ENCODE data around the gene AWAT1.
"Not testable (repeated sequence)": the region's sequence is repeated elsewhere in the genome, so short reads cannot be mapped to it uniquely, and the experiment has no call there.

Gene AWAT1

DNA sequence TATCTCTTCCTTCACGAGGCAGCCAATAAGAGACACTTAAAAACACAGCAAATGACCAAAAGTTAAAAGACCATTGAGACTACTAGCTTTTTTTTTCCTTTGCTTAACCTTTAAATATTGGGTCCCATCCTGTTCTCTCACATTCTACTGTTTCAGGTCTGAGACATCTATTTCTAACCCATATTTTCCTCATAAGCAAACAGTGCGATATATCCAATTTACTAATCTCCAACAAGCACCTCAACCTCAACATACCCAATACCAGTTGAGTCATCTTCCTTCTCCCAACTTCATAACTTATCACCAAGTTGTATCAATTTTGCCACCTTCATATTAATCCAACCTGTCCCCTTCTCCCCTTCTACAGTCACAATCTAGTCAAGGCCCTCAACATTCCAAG, 7.0 kb downstream of the AWAT1 start:
- Histone ChIP-seq H3K27me3 (ENCODE audit: control insufficient read depth, insufficient read depth, low read length) (no peaks in the 10 kb centered on the region), H3K27ac (ENCODE audit: low read depth, low read length) (no peak overlapping the region), H3K4me1 (ENCODE audit: control insufficient read depth, insufficient read depth, low read length) (no peaks in the 10 kb centered on the region; the same call in 1 of the 2 replicates), H3K36me3 (ENCODE audit: control insufficient read depth, insufficient read depth, low read length) (no peaks in the 10 kb centered on the region), H3K9me3 (ENCODE audit: control insufficient read depth, insufficient read depth, low read depth, low read length) (peaks cover 5% of the 10 kb centered on the region; the same call in 1 of the 2 replicates), H3K9ac (ENCODE audit: low read length) (no peak overlapping the region), H3K4me3 (ENCODE audit: low read depth, low read length) (no peak overlapping the region)

DNA sequence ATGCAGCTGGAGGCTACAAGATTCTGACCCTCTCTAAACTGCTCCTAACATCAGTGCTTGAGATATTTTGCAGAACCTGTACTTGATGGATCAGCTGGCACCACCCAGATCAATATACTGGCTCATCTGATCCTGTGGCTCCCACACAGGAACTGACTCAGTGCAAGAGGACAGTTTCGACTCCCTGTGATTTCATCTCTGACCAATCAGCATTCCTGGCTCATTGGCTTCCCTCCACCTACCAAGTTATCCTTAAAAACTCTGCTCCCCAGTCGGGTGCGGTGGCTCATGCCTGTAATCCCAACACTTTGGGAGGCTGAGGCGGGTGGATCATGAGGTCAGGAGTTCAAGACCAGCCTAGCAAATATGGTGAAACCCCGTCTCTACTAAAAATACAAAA, 9.1 kb downstream of the AWAT1 start:
- not testable (repeated sequence) for H3K27ac ChIP-seq (ENCODE audit: low read depth, low read length)

DNA sequence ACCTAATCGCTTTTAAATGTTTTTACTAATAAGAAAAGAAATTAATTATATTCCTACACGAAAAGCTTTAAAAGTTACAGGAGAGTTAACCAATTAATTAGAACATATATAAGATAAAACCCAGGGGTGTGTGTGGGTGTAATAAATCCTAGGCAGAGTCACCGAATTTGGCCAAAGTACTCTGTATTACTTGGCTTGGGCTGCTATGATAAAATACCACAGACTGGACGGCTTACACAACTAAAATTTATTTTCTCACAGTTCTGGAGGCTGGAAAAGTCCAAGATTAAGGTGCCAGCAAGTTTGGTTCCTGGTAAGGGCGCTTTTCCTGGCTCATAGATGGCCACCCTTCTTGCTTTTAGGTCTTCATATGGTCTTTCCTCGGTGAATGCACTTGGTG, 10.4 kb downstream of the AWAT1 start:
- H3K27me3 ChIP-seq (ENCODE audit: control insufficient read depth, insufficient read depth, low read length), result no peaks in the 10 kb centered on the region
- H3K27ac ChIP-seq (ENCODE audit: low read depth, low read length), result no peak overlapping the region
- H3K9me3 ChIP-seq (ENCODE audit: control insufficient read depth, insufficient read depth, low read depth, low read length), result peaks cover 5% of the 10 kb centered on the region; the same call in 1 of the 2 replicates
- no peaks in the 10 kb centered on the region; the same call in 1 of the 2 replicates for H3K4me1 ChIP-seq (ENCODE audit: control insufficient read depth, insufficient read depth, low read length)
- H3K4me3 ChIP-seq (ENCODE audit: low read depth, low read length), result no peak overlapping the region
- no peak overlapping the region for H3K9ac ChIP-seq (ENCODE audit: low read length)
- no peaks in the 10 kb centered on the region for H3K36me3 ChIP-seq (ENCODE audit: control insufficient read depth, insufficient read depth, low read length)

More for the DNA sequence above, 9.1 kb downstream of the AWAT1 start:
- H3K4me3 ChIP-seq (ENCODE audit: low read depth, low read length); H3K4me1 ChIP-seq (ENCODE audit: control insufficient read depth, insufficient read depth, low read length); H3K36me3 ChIP-seq (ENCODE audit: control insufficient read depth, insufficient read depth, low read length); H3K9me3 ChIP-seq (ENCODE audit: control insufficient read depth, insufficient read depth, low read depth, low read length); H3K27me3 ChIP-seq (ENCODE audit: control insufficient read depth, insufficient read depth, low read length); H3K9ac ChIP-seq (ENCODE audit: low read length): not testable (repeated sequence)

DNA sequence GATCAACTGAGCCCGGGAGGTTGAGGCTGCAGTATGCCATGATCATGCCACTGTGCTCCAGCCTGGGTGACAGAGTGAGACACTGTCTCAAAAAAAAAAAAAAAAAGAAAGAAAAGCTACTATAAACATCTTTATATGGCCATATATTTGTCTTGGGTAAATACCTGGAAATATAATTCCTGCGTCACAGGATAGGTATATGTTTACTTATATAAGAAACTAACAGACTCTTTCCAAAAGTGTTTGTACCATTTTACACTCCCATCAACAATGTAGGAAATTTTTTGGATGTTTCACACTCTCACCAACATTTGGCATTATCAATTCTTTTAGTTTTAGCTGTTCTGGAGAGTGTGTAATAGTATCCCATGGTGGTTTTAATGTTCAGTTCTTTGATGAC, 12.8 kb downstream of the AWAT1 start:
- H3K27ac ChIP-seq (ENCODE audit: low read depth, low read length), result no peak overlapping the region
- no peaks in the 10 kb centered on the region for H3K27me3 ChIP-seq (ENCODE audit: control insufficient read depth, insufficient read depth, low read length)
- H3K9me3 ChIP-seq (ENCODE audit: control insufficient read depth, insufficient read depth, low read depth, low read length), result peaks cover under 1% of the 10 kb centered on the region; the same call in 1 of the 2 replicates
- H3K9ac ChIP-seq (ENCODE audit: low read length), result no peak overlapping the region
- no peaks in the 10 kb centered on the region for H3K36me3 ChIP-seq (ENCODE audit: control insufficient read depth, insufficient read depth, low read length)
- H3K4me1 ChIP-seq (ENCODE audit: control insufficient read depth, insufficient read depth, low read length), result no peaks in the 10 kb centered on the region; the same call in 1 of the 2 replicates
- H3K4me3 ChIP-seq (ENCODE audit: low read depth, low read length), result no peak overlapping the region

DNA sequence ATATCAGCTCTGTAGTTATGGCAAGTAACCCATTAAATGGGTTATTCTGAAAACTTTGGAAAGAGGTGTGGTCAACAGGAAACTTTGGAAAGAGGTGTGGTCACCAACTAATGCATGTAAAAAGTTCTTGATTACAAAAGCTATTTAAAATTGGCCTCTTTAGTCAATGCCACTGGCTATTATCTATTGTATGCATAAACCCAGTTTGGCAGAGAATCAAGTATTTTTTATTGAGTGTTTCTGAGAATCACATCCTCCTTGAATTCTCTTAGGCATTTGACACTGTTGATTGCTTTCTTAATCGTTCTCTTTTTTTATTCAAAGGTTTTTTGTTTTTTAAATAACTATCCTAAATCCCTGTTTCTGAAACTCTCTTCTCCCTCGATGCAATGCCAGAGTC, 18.0 kb downstream of the AWAT1 start:
- H3K27me3 ChIP-seq (ENCODE audit: control insufficient read depth, insufficient read depth, low read length), result no peaks in the 10 kb centered on the region

DNA sequence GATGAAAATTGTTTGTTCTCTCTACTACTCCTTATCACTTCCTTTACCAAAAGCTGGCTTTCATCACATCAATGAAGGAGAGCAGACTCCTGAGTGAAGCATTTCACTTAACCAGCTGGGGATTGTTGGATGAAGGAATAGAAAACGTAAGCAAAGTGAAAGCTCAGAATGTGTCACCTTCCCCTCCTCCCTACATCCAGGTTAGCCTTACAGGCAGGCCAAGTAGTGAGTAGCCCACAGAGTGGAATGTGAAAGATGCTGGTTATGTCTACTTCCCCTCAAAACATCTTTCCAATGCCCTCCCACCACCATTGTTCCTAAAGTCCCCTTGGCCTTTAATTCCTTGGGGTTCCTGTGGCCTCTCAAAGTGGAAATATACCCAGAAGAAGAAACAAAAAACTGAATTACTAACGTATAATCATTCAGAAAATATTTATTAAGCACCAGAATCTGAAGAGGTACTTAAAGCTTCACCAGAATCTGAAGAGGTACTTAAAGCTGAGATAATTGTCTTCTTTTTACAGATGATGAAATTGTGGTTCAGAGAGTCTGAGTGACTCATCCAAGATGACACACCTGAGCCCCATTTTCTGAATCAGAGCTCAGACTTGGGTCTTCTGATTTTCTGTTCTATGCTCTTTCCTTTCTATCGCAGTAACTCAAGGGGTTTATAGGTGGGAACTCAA, 19.1 kb downstream of the AWAT1 start:
- Histone ChIP-seq H3K27ac (ENCODE audit: low read depth, low read length) (no peak overlapping the region), H3K36me3 (ENCODE audit: control insufficient read depth, insufficient read depth, low read length) (no peaks in the 10 kb centered on the region), H3K27me3 (ENCODE audit: control insufficient read depth, insufficient read depth, low read length) (no peaks in the 10 kb centered on the region), H3K4me1 (ENCODE audit: control insufficient read depth, insufficient read depth, low read length) (no peaks in the 10 kb centered on the region; the same call in 1 of the 2 replicates), H3K9ac (ENCODE audit: low read length) (no peak overlapping the region), H3K4me3 (ENCODE audit: low read depth, low read length) (no peak overlapping the region), H3K9me3 (ENCODE audit: control insufficient read depth, insufficient read depth, low read depth, low read length) (peaks cover 7% of the 10 kb centered on the region; the same call in 1 of the 2 replicates)

More for the DNA sequence above, 18.0 kb downstream of the AWAT1 start:
- Histone ChIP-seq H3K9me3 (ENCODE audit: control insufficient read depth, insufficient read depth, low read depth, low read length) (no peaks in the 10 kb centered on the region; the same call in 1 of the 2 replicates), H3K4me1 (ENCODE audit: control insufficient read depth, insufficient read depth, low read length) (no peaks in the 10 kb centered on the region; the same call in 1 of the 2 replicates), H3K27ac (ENCODE audit: low read depth, low read length) (no peak overlapping the region), H3K9ac (ENCODE audit: low read length) (no peak overlapping the region), H3K36me3 (ENCODE audit: control insufficient read depth, insufficient read depth, low read length) (no peaks in the 10 kb centered on the region), H3K4me3 (ENCODE audit: low read depth, low read length) (no peak overlapping the region)

DNA sequence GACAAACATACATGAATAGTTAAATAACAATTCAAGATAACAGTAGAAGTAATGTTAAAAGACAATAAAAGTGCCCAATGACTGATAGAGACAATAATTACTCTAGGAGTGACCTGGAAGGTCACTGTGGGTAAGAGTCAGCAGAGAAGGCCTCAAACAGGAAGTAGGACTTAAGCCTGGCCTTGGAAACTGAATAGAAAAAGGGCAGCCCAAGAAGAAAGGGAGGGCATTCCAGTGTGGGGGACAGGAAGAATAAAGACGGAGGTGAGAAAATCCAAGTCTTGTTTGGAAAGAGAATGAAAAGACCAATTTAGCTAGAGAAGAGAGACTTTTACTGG, 19.6 kb downstream of the AWAT1 start:
- no peaks in the 10 kb centered on the region; the same call in 1 of the 2 replicates for H3K4me1 ChIP-seq (ENCODE audit: control insufficient read depth, insufficient read depth, low read length)
- H3K36me3 ChIP-seq (ENCODE audit: control insufficient read depth, insufficient read depth, low read length), result no peaks in the 10 kb centered on the region
- no peak overlapping the region for H3K4me3 ChIP-seq (ENCODE audit: low read depth, low read length)
- no peaks in the 10 kb centered on the region for H3K27me3 ChIP-seq (ENCODE audit: control insufficient read depth, insufficient read depth, low read length)
- no peak overlapping the region for H3K27ac ChIP-seq (ENCODE audit: low read depth, low read length)
- peaks cover 11% of the 10 kb centered on the region; the same call in 1 of the 2 replicates for H3K9me3 ChIP-seq (ENCODE audit: control insufficient read depth, insufficient read depth, low read depth, low read length)
- H3K9ac ChIP-seq (ENCODE audit: low read length), result no peak overlapping the region

DNA sequence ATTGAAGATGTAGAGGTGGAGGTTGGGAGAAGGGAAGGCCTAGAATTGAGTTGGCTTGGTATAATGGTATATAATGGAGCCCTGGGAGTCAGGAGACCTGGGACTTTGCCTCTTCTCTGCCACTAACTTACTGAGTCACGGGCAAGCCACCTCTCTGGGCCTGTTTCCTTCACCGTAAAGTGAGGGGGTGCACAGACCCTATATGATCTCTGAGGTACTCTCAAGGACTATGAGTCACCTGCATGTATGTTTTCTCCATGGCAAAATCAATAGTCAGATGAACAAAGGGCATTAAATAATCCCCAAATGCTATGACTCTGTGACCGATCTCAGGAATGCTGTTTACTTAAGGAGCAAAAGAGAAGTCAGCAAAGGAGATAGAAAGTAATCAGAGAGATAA, 20.5 kb downstream of the AWAT1 start:
- Histone ChIP-seq H3K27me3 (ENCODE audit: control insufficient read depth, insufficient read depth, low read length) (no peaks in the 10 kb centered on the region), H3K4me1 (ENCODE audit: control insufficient read depth, insufficient read depth, low read length) (no peaks in the 10 kb centered on the region; the same call in 1 of the 2 replicates), H3K27ac (ENCODE audit: low read depth, low read length) (no peak overlapping the region), H3K9me3 (ENCODE audit: control insufficient read depth, insufficient read depth, low read depth, low read length) (peaks cover 15% of the 10 kb centered on the region; the same call in 1 of the 2 replicates), H3K36me3 (ENCODE audit: control insufficient read depth, insufficient read depth, low read length) (no peaks in the 10 kb centered on the region), H3K9ac (ENCODE audit: low read length) (no peak overlapping the region), H3K4me3 (ENCODE audit: low read depth, low read length) (no peak overlapping the region)

DNA sequence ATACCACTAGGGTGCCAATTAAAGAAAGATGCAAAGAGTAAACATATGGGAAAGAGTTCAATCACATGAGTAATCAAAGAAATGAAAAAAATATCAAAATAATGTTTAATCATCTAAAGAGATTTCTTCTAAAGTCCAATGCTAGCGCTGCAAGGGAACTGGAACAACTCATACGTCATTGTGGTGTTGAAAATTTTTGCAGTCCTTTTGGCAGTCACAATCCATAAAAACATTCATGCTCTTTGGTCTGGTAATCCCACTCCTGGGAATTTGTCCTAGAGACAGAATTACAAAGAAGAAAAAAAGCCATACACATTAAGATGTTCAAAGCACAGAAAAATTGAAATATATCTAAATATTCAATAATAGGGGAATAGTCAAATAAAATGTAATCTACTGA, 21.0 kb downstream of the AWAT1 start:
- Histone ChIP-seq H3K4me1 (ENCODE audit: control insufficient read depth, insufficient read depth, low read length) (no peaks in the 10 kb centered on the region; the same call in 1 of the 2 replicates), H3K4me3 (ENCODE audit: low read depth, low read length) (no peak overlapping the region), H3K27ac (ENCODE audit: low read depth, low read length) (no peak overlapping the region), H3K9me3 (ENCODE audit: control insufficient read depth, insufficient read depth, low read depth, low read length) (peaks cover 15% of the 10 kb centered on the region; the same call in 1 of the 2 replicates), H3K27me3 (ENCODE audit: control insufficient read depth, insufficient read depth, low read length) (no peaks in the 10 kb centered on the region), H3K36me3 (ENCODE audit: control insufficient read depth, insufficient read depth, low read length) (no peaks in the 10 kb centered on the region), H3K9ac (ENCODE audit: low read length) (no peak overlapping the region)

DNA sequence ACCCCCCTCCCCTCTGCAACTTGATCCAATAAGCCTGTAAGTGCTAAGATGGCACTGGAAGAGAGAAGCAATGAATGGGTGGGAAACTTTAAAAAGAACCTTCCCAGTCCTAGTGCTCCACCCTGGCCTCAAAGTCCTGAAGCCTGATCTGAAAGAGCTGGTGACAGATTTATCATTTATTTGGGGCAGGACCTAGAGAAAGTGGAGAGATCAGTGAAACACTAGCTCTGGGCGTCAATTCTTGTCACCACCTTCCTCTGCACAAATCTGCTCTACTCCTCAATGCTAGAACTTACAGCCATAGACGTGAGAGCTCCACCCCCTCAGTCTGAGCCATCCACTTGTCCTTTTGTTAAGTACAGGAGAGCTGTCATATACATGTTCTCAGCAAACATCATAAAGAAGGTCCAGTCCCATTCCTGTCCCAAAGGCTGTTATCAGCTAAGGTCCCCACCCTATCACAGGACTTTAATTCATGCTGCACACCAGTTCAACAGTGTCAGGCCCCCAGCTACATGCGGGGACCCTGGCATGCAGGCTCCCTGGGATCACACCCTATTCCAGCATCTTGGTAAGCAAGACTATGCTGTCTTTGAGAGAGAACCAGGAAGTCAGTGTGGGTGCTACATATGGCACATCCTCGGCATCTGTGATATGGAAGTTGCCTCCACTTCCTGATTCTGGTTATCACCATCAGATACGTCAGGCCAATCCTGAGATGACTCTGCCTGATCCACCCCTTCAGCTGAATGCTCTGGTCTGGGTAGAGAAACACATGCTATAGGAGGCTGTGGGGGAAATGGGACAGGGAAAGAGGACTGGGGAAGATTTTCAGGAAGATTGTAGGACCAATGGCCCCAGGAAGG, 23.2 kb downstream of the AWAT1 start:
- Histone ChIP-seq H3K27ac (ENCODE audit: low read depth, low read length) (no peak overlapping the region), H3K4me1 (ENCODE audit: control insufficient read depth, insufficient read depth, low read length) (peaks cover 1% of the 10 kb centered on the region; the same call in 1 of the 2 replicates), H3K4me3 (ENCODE audit: low read depth, low read length) (no peak overlapping the region), H3K27me3 (ENCODE audit: control insufficient read depth, insufficient read depth, low read length) (no peaks in the 10 kb centered on the region), H3K9me3 (ENCODE audit: control insufficient read depth, insufficient read depth, low read depth, low read length) (peaks cover 15% of the 10 kb centered on the region; the same call in 1 of the 2 replicates), H3K9ac (ENCODE audit: low read length) (no peak overlapping the region), H3K36me3 (ENCODE audit: control insufficient read depth, insufficient read depth, low read length) (no peaks in the 10 kb centered on the region)

DNA sequence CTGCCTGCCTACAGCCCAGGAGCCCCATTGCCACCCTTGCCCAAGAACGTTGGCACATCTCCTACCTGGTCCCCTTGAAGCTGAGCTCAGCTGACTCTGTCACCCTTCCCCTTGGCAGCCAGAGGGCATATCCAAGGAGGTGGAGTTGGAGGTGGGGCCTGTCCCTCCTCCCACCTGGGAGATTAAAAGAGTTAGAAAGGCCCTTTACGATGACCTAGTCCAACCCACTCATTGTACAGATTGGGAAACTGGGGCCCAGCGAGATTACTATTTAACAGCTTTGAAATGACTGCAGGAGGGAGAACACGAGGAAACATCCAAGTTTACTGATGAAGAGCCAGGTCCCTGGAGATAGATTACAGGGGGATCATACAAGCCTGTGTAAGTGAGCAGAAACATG, 25.6 kb downstream of the AWAT1 start, which contains the start of gene P2RY4:
TSS of gene P2RY4 (minus strand) at position 101 of the 400 bp plus-strand sequence. CDS start 580 bp downstream, outside the sequence.
- H3K9ac ChIP-seq (ENCODE audit: low read length), result no peak within 1 kb of the TSS
- no peaks in the 10 kb centered on the region for H3K36me3 ChIP-seq (ENCODE audit: control insufficient read depth, insufficient read depth, low read length)
- H3K9me3 ChIP-seq (ENCODE audit: control insufficient read depth, insufficient read depth, low read depth, low read length), result peaks cover 15% of the 10 kb centered on the region; the same call in 1 of the 2 replicates
- no peak within 1 kb of the TSS for H3K27ac ChIP-seq (ENCODE audit: low read depth, low read length)
- no peak within 1 kb of the TSS for H3K4me3 ChIP-seq (ENCODE audit: low read depth, low read length)
- peaks cover 4% of the 10 kb centered on the region for H3K4me1 ChIP-seq (ENCODE audit: control insufficient read depth, insufficient read depth, low read length)
- no peaks in the 10 kb centered on the region for H3K27me3 ChIP-seq (ENCODE audit: control insufficient read depth, insufficient read depth, low read length)

Data from HUES6 (cell line).